Hematopoietic multipotent progenitor cell treated with erythropoietin and hydrocortisone succinate and interleukin-3 and kit ligand, for 6 days (in vitro differentiated cells): ENCODE results near the gene KAZN.

Experiments
- DNase-seq: peaks from one replicate; pipeline ENCODE4 v3.0.0-alpha.2; 2015

KAZN gene

GRCh38 chr1:14945132-14946010 lies 346.9 kb downstream of the KAZN start:
- DNase-seq = no peak

GRCh38 chr1:14946011-14946359 lies 347.5 kb downstream of the KAZN start:
- DNase-seq = no peak

GRCh38 chr1:14946684-14947238 lies 348.3 kb downstream of the KAZN start:
- DNase-seq = no peak

DNA sequence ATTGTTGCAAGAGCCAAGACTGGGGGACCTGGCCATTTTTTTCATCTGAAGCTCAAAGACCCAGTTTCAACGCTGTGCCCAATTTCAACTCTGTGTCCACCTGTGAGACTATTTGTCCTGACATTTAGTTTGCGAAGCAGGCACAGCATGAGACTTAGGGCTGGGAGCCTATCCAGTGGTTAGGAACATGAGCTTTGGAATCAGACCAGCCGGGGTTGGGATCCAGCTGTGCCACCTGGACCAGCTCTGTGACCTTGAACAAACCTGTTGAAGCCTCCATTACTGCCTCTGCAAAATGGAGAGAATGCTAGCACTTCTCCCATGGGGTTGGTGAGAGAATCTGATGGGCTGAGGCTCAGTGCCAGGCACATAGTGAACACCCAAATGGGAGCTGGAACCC lies 348.9 kb downstream of the KAZN start:
- no peak for DNase-seq

DNA sequence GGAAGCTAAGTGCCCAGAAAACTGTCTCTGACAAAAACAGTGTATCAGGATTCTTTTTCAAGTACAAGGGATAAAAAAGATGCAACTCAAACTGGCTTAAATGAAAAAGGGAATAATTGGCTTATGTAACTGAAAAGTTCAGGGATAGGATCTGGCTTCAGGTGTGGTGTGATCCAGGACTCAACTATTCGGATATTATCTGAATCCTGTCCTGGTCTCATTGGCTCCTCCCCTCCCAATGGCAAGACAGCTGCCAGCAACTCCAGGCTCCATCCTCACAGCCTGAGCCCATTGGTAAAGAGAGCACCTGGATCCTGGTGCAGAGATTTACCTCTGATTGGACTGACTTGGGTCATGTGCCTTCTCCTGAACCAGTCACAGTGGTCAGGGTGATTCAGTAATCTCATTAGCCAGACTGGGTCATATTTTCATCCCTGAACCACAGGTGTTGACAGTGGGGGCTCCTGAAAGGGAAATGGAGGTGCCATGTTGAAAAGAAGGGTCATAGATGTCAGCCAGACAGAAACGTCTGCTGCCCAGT lies 349.7 kb downstream of the KAZN start:
- DNase-seq = no peak

GRCh38 chr1:14949270-14949835 lies 350.9 kb downstream of the KAZN start:
- DNase-seq = no peak

DNA sequence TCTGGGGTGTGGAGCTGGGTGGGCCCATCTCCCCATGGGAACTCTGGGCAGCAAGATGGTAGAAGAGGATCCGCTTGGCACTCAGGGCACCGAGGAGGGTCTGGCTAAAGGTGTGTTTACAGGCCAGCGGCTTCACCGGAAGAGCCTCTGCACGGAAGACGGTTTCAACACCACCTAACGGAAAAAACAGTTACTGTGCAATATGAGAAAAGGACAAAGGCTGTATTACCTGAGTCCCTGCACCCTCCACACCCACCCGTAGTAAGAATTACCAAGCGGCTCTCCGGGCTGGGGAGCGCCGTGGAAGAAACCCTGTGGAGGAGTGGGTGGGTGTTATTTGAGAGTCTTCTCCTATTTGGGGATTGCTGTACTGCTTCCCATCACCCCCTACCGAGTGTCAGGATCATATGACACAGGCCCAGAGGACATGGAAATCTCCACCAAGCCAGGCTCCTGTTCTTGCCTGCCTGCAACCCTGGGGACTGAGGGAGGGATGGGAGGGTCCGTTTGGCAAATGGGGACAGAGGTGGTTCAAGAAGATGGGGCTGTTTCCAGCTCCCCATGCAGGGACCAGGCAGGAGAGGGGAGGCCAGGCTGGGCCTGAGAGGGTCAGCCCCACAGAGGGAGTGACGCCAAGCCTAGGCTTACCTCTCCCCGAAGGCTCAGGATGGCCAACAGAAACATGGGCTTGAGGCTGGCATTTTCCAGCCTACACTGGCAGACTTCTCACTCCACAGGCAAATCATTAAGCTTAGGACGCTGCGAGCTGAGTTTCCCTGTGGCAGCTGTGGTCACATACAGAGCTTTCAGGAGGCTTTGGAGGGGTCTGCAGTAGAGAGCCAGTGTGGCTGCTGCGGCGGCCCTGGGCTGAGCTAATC lies 351.6 kb downstream of the KAZN start:
- no peak for DNase-seq

- DNase-seq = no peak
Measured at GRCh38 chr1:14951766-14952165, 353.3 kb downstream of the KAZN start.

DNA sequence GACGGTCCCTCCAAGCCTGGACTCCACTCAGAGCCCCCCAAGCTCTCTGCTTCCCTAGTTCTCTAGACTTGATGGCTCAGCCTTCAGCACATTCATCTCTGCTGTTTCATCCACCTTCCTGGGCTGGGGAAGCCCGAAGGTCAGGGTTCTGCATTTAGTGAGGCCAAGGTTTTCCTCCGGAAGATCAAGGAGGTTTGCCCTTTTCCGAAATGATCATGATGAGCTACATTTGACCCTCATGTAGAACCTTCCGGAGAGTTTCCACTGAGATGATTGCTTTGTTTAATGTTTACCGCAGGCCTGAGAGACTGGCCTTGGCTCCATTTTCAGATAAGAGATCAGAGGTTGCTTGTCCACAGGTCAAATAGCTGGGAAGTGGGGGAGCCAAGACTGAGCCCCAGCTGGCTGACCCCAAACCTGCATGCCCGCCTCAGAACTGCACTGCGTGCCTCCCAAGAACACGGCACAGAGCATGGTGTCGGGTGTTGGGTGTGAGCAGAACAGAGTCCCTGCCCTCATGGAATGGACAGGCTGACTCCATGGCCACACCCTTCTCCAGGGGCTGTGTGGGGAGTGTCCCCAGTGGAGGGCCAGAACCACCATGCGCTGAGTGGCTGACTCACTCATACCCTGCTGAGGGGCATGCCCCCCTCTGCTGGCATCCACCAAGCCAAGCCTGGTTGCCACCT lies 354.3 kb downstream of the KAZN start:
- no peak for DNase-seq

DNA sequence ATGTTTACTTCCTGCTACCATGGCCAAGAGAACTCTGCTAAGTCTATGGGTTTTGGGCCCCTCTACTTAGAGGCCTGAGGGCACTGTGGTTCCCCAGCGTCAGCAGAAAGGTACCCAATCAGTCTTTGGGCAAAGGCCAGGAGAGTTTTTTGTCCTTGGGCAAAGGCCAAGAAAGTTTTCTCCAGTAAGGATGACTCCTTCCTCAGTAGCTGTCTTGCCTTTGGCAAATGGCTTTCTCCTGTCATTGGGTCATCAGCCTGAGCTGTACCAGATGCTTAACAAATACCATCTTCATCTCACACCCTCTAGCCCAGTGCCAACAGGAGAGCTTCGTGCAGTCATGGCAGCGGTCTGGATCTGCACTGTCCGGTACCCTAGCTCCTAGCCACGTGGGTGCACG lies 355.7 kb downstream of the KAZN start:
- no peak for DNase-seq

- DNase-seq = no peak
Measured at GRCh38 chr1:14954930-14955329, 356.4 kb downstream of the KAZN start.

- DNase-seq = no peak
Measured at GRCh38 chr1:14955402-14955801, 356.9 kb downstream of the KAZN start.

DNA sequence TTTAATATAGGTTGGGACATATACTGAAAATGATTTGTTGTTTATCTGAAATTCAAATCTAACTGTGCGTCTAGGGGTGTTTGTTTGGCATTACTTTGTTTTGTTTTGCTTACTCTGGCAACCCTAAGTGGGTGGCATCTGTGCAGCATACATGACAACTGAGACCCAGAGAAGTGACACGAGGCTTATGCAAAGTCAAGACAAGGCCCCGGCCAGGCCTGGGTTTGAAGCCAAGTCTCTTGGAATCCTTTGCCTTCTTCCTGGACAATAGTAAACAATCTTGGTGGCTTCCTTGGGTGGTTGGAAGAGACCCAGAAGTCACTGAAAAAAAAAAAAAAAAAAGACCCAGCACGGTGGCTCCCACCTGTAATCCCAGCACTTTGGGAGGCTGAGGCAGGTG lies 357.5 kb downstream of the KAZN start:
- no peak for DNase-seq

GRCh38 chr1:14956579-14957195 lies 358.2 kb downstream of the KAZN start:
- DNase-seq = no peak

DNA sequence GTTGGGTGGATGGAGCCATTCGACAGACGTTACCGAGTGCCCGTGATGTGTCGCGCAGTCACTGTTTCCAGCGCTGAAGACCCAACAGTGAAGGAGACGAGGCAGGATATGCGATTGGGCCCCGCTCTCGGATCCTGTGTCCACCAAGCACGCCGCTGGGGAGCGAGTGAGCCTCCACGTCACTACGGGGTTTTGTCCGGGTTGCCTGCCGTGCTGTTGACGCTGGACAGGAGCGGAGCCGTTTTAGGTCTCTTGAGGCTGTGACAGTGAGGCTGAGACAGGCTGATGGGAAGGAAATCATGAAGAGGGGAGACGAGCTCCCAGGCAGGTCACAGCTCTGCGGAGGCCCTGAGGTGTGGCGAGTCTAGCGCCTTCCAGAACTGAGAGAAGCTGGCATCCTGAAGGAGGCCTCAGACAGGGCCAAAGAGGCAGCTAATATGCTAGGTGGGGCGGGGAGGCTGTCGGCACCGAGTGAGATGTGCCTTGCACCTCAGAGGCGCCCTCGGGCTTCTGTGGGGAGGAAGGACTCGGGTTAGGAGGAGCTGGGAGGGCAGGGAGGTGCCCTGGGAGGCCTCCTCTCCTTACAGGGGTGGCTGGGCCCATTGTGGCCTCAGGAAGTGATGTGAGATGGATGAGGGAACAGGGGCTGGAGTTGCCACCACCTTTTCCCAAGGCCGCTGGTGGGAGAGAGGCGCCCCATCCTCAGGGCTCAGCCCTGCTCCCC lies 359.1 kb downstream of the KAZN start:
- no peak for DNase-seq

GRCh38 chr1:14958249-14959058 lies 360.0 kb downstream of the KAZN start:
- DNase-seq = no peak

DNA sequence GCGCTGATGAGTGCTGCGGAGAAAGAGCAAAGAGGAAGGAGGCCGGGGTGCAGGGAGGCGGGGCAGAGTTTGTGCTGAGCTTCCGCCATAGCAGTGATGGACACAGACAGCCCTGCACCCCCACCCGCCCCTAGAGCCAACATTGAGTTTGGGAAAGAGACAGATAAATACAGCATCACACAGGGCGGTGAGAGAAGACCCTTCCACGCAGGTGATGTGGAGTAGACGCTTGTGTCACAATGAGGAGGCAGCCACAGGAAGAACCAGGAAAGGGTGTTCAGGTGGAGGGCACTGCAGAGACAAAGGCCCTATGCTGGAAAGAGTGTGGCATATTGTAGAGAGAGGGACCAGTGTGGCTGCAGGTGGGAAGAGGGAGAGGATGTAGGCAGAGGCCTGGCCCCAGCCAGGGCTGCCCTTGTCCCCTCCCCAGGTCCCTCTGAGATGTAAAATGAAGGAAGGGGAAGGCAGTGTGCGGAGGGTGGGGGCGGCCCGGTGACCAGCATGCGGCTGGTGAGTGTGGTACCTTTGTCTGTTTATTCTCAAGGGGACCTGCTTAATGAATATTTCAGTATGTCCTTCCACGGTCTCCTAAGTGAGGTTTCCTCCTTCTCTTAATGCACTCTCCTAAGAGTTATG lies 360.7 kb downstream of the KAZN start:
- no peak for DNase-seq

DNA sequence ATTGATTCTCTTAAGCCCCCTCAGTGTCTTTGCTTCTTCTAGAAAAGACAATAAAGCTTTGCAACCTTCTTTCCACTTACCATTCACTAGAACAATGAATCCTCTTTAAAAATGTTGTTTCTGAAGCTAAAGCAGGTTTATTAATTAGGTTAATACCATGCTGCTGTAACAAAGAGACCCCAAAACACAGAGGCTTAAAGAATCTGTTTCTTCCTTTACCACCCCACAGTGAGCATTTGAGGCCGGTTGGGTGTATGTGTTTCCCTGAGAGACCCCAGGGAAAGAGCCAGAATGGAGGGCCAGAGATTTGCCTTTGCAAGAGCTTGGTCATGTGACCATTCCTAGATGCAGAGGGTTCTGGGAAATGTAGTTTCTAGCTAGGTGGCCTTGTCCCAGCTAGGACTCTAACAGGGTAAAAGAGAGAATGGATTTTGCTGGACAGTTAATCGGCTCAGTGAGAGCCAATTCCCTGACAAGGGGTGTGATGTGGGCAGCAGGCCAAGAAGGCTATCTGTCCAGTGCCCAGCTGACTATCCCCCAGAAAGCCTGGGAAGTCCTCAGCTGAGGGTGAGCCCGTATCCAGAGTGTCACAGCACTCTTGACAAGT lies 363.3 kb downstream of the KAZN start:
- peak; percentile 35 for DNase-seq

GRCh38 chr1:14962407-14962806 lies 363.9 kb downstream of the KAZN start:
- DNase-seq = no peak
